NOMO-1 treated with dmso at 0.1 percent for 144 hours (cell line): ENCODE results near the gene ZCCHC14.

Experiments used
- DNase-seq: peaks from one replicate; lab custom pipeline; 2025; ENCODE audit not compliant: unreplicated experiment; lab: John Stamatoyannopoulos, UW

Gene ZCCHC14

GRCh38 chr16:87492721-87493607 is at the start of gene ZCCHC14:
TSS of gene ZCCHC14 (minus strand) at chr16:87493024. CDS start at chr16:87492238, 786 bp downstream.
- DNase-seq, result peak; percentile 94

- no peak for DNase-seq
These were observed 49.0 kb upstream of the ZCCHC14 start for GRCh38 chr16:87541872-87542234.

GRCh38 chr16:87541147-87541871 is 48.5 kb upstream of the ZCCHC14 start:
- DNase-seq, result no peak

- DNase-seq, result no peak
These were observed 48.0 kb upstream of the ZCCHC14 start for GRCh38 chr16:87540897-87541146.

- no peak for DNase-seq
These were observed 47.5 kb upstream of the ZCCHC14 start for GRCh38 chr16:87540072-87540896.

- no peak for DNase-seq
These were observed 46.3 kb upstream of the ZCCHC14 start for GRCh38 chr16:87539113-87539512.

GRCh38 chr16:87538594-87538993 is 45.8 kb upstream of the ZCCHC14 start:
- DNase-seq, result no peak

- DNase-seq, result no peak
These were observed 45.3 kb upstream of the ZCCHC14 start for GRCh38 chr16:87538160-87538559.

- DNase-seq, result no peak
These were observed 43.9 kb upstream of the ZCCHC14 start for GRCh38 chr16:87536795-87537142.

- DNase-seq, result no peak
These were observed 43.3 kb upstream of the ZCCHC14 start for GRCh38 chr16:87535855-87536794.

- DNase-seq, result no peak
These were observed 42.6 kb upstream of the ZCCHC14 start for GRCh38 chr16:87535457-87535854.

GRCh38 chr16:87534751-87535150 is 41.9 kb upstream of the ZCCHC14 start:
- DNase-seq, result no peak

- DNase-seq, result no peak
These were observed 41.3 kb upstream of the ZCCHC14 start for GRCh38 chr16:87534030-87534653.

GRCh38 chr16:87533061-87533460 is 40.2 kb upstream of the ZCCHC14 start:
- no peak for DNase-seq

- DNase-seq, result no peak
These were observed 38.6 kb upstream of the ZCCHC14 start for GRCh38 chr16:87531418-87531817.

GRCh38 chr16:87528690-87529579 is 36.1 kb upstream of the ZCCHC14 start:
- DNase-seq, result no peak

- no peak for DNase-seq
These were observed 34.4 kb upstream of the ZCCHC14 start for GRCh38 chr16:87527055-87527724.

GRCh38 chr16:87526238-87526947 is 33.6 kb upstream of the ZCCHC14 start:
- no peak for DNase-seq
